HG02642 (cell line): ENCODE measurements around the gene MGLL.

Source experiments
- ATAC-seq: cut with Tn5 transposase; IDR thresholded peaks from one replicate; pipeline ENCODE4 v1.9.1; 2021; ENCODE audit warnings: mild to moderate bottlenecking; ENCODE audit not compliant: unreplicated experiment, poor library complexity

The MGLL gene

GRCh38 chr3:127761441-127761801 is 60.9 kb downstream of the MGLL start:
- ATAC-seq: no peak

GRCh38 chr3:127760791-127761440 is 61.4 kb downstream of the MGLL start:
- ATAC-seq: no peak

GRCh38 chr3:127760361-127760760 is 62.0 kb downstream of the MGLL start:
- ATAC-seq: no peak

GRCh38 chr3:127759826-127760225 is 62.5 kb downstream of the MGLL start:
- ATAC-seq: no peak

GRCh38 chr3:127758013-127758412 is 64.3 kb downstream of the MGLL start:
- no peak for ATAC-seq

GRCh38 chr3:127755305-127755681 is 67.0 kb downstream of the MGLL start:
- ATAC-seq: no peak

- peak; percentile 22 for ATAC-seq
Measured at GRCh38 chr3:127754411-127755304, 67.7 kb downstream of the MGLL start.

GRCh38 chr3:127753898-127754410 is 68.4 kb downstream of the MGLL start:
- peak; percentile 14 for ATAC-seq

GRCh38 chr3:127753338-127753737 is 69.0 kb downstream of the MGLL start:
- ATAC-seq: no peak

GRCh38 chr3:127751782-127752181 is 70.5 kb downstream of the MGLL start:
- ATAC-seq: no peak

GRCh38 chr3:127751163-127751621 is 71.1 kb downstream of the MGLL start:
- ATAC-seq: no peak

- ATAC-seq: peak; percentile 37
Measured at GRCh38 chr3:127750226-127751031, 71.9 kb downstream of the MGLL start.

GRCh38 chr3:127749787-127750225 is 72.5 kb downstream of the MGLL start:
- no peak for ATAC-seq

GRCh38 chr3:127749361-127749760 is 73.0 kb downstream of the MGLL start:
- ATAC-seq: no peak

GRCh38 chr3:127748754-127749327 is 73.5 kb downstream of the MGLL start:
- ATAC-seq: no peak

GRCh38 chr3:127747751-127748521 is 74.4 kb downstream of the MGLL start:
- no peak for ATAC-seq

GRCh38 chr3:127747066-127747465 is 75.2 kb downstream of the MGLL start:
- ATAC-seq: no peak

GRCh38 chr3:127746400-127747057 is 75.8 kb downstream of the MGLL start:
- no peak for ATAC-seq
